RWPE2 (cell line): Measurements from ENCODE around the gene CELA3B.
"Not testable (repeated sequence)": the region's sequence is repeated elsewhere in the genome, so short reads cannot be mapped to it uniquely, and the experiment has no call there.

Experiments
- ATAC-seq: fragments of 200-7000 bp; cut with Tn5 transposase; 3 replicates; pipeline ENCODE4 v1.9.1; 2021; ENCODE audit warnings: low read depth
- DNase-seq: peaks from one replicate; pipeline ENCODE4 v3.0.0-alpha.2; 2020; ENCODE audit warnings: low spot score
- H3K27ac ChIP-seq: fragments of 450-650 bp; 2 replicates; pipeline ENCODE4 v1.5.1; 2017; ENCODE audit warnings: mild to moderate bottlenecking; ENCODE audit not compliant: poor library complexity, severe bottlenecking
- H3K27me3 ChIP-seq: fragments of 250-450 bp; sonication (Bioruptor Pico); 2 replicates; pipeline ENCODE4 v1.5.1; 2021; ENCODE audit warnings: mild to moderate bottlenecking, moderate library complexity; ENCODE audit not compliant: insufficient read depth, poor library complexity, severe bottlenecking
- H3K36me3 ChIP-seq: fragments of 250-450 bp; sonication (Bioruptor Pico); 2 replicates; pipeline ENCODE4 v1.5.1; 2020; ENCODE audit warnings: low read depth, mild to moderate bottlenecking, moderate library complexity
- H3K4me1 ChIP-seq: fragments of 250-450 bp; sonication (Bioruptor Pico); 2 replicates; pipeline ENCODE4 v1.5.1; 2021; ENCODE audit warnings: mild to moderate bottlenecking, moderate library complexity; ENCODE audit not compliant: insufficient read depth, poor library complexity, severe bottlenecking
- H3K4me3 ChIP-seq: fragments of 250-450 bp; sonication (Bioruptor Pico); 2 replicates; pipeline ENCODE4 v1.5.1; 2021; ENCODE audit warnings: mild to moderate bottlenecking, moderate library complexity; ENCODE audit not compliant: severe bottlenecking
- H3K9me3 ChIP-seq: fragments of 250-450 bp; sonication (Bioruptor Pico); 2 replicates; pipeline ENCODE4 v1.5.1; 2021; ENCODE audit warnings: mild to moderate bottlenecking, moderate library complexity; ENCODE audit not compliant: severe bottlenecking
- CTCF ChIP-seq: fragments of 450-650 bp; IDR thresholded peaks from one replicate; pipeline ENCODE4 v1.5.1; 2017; ENCODE audit warnings: mild to moderate bottlenecking, moderate library complexity; ENCODE audit not compliant: poor library complexity, severe bottlenecking

CELA3B gene

GRCh38 chr1:21999645-22000044 is 22.8 kb downstream of the CELA3B start:
- H3K36me3 ChIP-seq, H3K4me1 ChIP-seq, DNase-seq, H3K27me3 ChIP-seq, H3K9me3 ChIP-seq, H3K4me3 ChIP-seq, H3K27ac ChIP-seq: not testable (repeated sequence)
- ATAC-seq = peak; percentile 91

- ATAC-seq (no peak), DNase-seq (no peak)
- H3K4me1 ChIP-seq = peaks cover 5% of the 10 kb centered on the region
- no peak within 1 kb of the TSS for H3K4me3 ChIP-seq
- H3K27ac ChIP-seq = no peak within 1 kb of the TSS
- no peak for TF ChIP-seq CTCF
- H3K9me3 ChIP-seq = no peaks in the 10 kb centered on the region
- no peaks in the 10 kb centered on the region for H3K36me3 ChIP-seq
- H3K27me3 ChIP-seq = no peaks in the 10 kb centered on the region
These were observed 24.6 kb downstream of the CELA3B start, which contains the start of gene CELA3A for GRCh38 chr1:22001409-22001808. TSS of gene CELA3A (plus strand) at chr1:22001657. CDS start at chr1:22001675, 18 bp downstream.

GRCh38 chr1:22002461-22002860 is 25.6 kb downstream of the CELA3B start:
- not testable (repeated sequence) for H3K9me3 ChIP-seq, H3K36me3 ChIP-seq, DNase-seq, ATAC-seq, H3K27me3 ChIP-seq, H3K4me1 ChIP-seq, H3K27ac ChIP-seq, H3K4me3 ChIP-seq

- not testable (repeated sequence) for DNase-seq
These were observed 26.1 kb downstream of the CELA3B start for GRCh38 chr1:22002875-22003274.

GRCh38 chr1:22003959-22004358 is 27.1 kb downstream of the CELA3B start:
- not testable (repeated sequence) for H3K27me3 ChIP-seq, H3K4me1 ChIP-seq, H3K4me3 ChIP-seq, ATAC-seq, H3K27ac ChIP-seq, DNase-seq, H3K36me3 ChIP-seq, H3K9me3 ChIP-seq

More at GRCh38 chr1:22002875-22003274, 26.1 kb downstream of the CELA3B start:
- not testable (repeated sequence) for ATAC-seq, H3K36me3 ChIP-seq, H3K4me1 ChIP-seq, H3K27me3 ChIP-seq, H3K27ac ChIP-seq, H3K4me3 ChIP-seq, H3K9me3 ChIP-seq

GRCh38 chr1:22005261-22006149 is 28.7 kb downstream of the CELA3B start:
- TF ChIP-seq CTCF = peak; percentile 18
- H3K9me3 ChIP-seq, H3K27ac ChIP-seq, H3K36me3 ChIP-seq, DNase-seq, H3K4me1 ChIP-seq, H3K27me3 ChIP-seq, H3K4me3 ChIP-seq: not testable (repeated sequence)
- peak; percentile 26; the same call in 1 of the 3 replicates for ATAC-seq

- not testable (repeated sequence) for H3K4me1 ChIP-seq, H3K27me3 ChIP-seq, ATAC-seq, H3K9me3 ChIP-seq, H3K36me3 ChIP-seq, H3K4me3 ChIP-seq, H3K27ac ChIP-seq, DNase-seq
These were observed 29.9 kb downstream of the CELA3B start for GRCh38 chr1:22006736-22007135.

GRCh38 chr1:22007262-22007661 is 30.4 kb downstream of the CELA3B start:
- DNase-seq = peak; percentile 69
- H3K27me3 ChIP-seq, H3K27ac ChIP-seq, H3K4me1 ChIP-seq, H3K36me3 ChIP-seq, H3K4me3 ChIP-seq, H3K9me3 ChIP-seq: not testable (repeated sequence)
- ATAC-seq = peak; percentile 85

GRCh38 chr1:22009566-22009965 is 32.7 kb downstream of the CELA3B start:
- not testable (repeated sequence) for ATAC-seq, H3K4me1 ChIP-seq

GRCh38 chr1:22012752-22013151 is 35.9 kb downstream of the CELA3B start:
- not testable (repeated sequence) for H3K27me3 ChIP-seq, H3K9me3 ChIP-seq, ATAC-seq

More at GRCh38 chr1:22009566-22009965, 32.7 kb downstream of the CELA3B start:
- H3K4me3 ChIP-seq, H3K27ac ChIP-seq, DNase-seq, H3K27me3 ChIP-seq, H3K9me3 ChIP-seq, H3K36me3 ChIP-seq: not testable (repeated sequence)

More at GRCh38 chr1:22012752-22013151, 35.9 kb downstream of the CELA3B start:
- not testable (repeated sequence) for H3K4me1 ChIP-seq, H3K27ac ChIP-seq, H3K4me3 ChIP-seq, H3K36me3 ChIP-seq, DNase-seq
